ENCODE data around the gene KCNQ1.

DNA sequence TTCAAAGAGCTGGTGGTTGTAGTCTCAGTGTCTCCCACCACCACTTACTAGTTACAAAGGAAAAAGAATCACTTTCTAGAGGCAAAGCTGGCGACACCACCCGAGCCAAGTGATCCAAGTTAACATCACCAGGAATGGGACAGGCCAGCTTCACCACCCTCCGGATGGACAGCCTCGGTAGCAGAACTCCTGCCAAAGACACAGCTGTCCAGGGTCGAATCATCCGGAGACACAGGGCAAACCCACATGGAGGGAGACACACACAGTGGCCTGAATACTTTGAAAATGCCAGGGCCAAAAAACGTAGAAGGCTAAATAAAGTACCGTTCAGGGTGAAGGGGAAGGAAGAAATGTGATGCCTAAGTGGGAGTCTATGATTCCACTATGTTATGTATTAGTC is 33.1 kb downstream of the KCNQ1 start:
- TF ChIP-seq TAF1 (IDR thresholded peaks at IDR 0.05; ENCODE audit: borderline replicate concordance, low read depth, low read length) = no peak
- TF ChIP-seq POLR2AphosphoS5 (IDR thresholded peaks at IDR 0.05; ENCODE audit: low read depth, low read length) = no peak
- no peak for TF ChIP-seq POLR2A (IDR thresholded peaks at IDR 0.05; ENCODE audit: low read depth, low read length)

All from GM12892 (cell line).